Naive thymus-derived CD4-positive, alpha-beta T cell (primary cell): ENCODE results near the gene PIK3C2B. TPM values are rescaled to one million over a fixed set of nuclear protein-coding genes. Genes with fewer than 3 reads are reported as not detected.
A peak's percentile ranks its signal among the peaks of the same experiment; 100 is the strongest.
"Not testable (repeated sequence)": the region's sequence is repeated elsewhere in the genome, so short reads cannot be mapped to it uniquely, and the experiment has no call there.

Experiments used
- ATAC-seq: fragments of 150-1000 bp; cut with Tn5 transposase; 2 replicates; pipeline ENCODE4 v1.10.0; 2021; ENCODE audit warnings: mild to moderate bottlenecking, moderate library complexity
- CTCF ChIA-PET: fragments of 350-600 bp; sonication (Branson Sonifier 250); formaldehyde crosslinking; loops from one replicate; lab custom pipeline; 2021; ENCODE audit warnings: antibody characterized with exemption; lab: Charles Lee
- POLR2A ChIA-PET: fragments of 350-600 bp; sonication (Branson Sonifier 250); formaldehyde crosslinking; loops from one replicate; lab custom pipeline; 2021; ENCODE audit warnings: antibody characterized with exemption, inconsistent platforms; lab: Charles Lee
- DNase-seq, 9 donors: peaks; one replicate each; pipeline versions ENCODE4 v3.0.0 to v3.0.0-alpha.2; 2020 to 2022; ENCODE audit warnings: mixed read lengths in 1 of 9
- H3K27ac ChIP-seq: one replicate; pipeline ENCODE4 v1.7.0; 2013; ENCODE audit warnings: mild to moderate bottlenecking, low read depth, low read length, moderate library complexity
- H3K27me3 ChIP-seq, 2 donors: one replicate each; pipeline ENCODE4 v1.7.0; 2013; ENCODE audit warnings: low read length in 2 of 2, mild to moderate bottlenecking in 2 of 2, moderate library complexity in 2 of 2; ENCODE audit not compliant: control insufficient read depth in 2 of 2, insufficient read depth in 2 of 2
- H3K36me3 ChIP-seq, 3 experiments: 1 replicate in 2 of 3; 2 replicates in 1 of 3; pipeline ENCODE4 v1.7.0; 2013; ENCODE audit warnings: low read length in 3 of 3, mild to moderate bottlenecking in 3 of 3, moderate library complexity in 1 of 3; ENCODE audit not compliant: insufficient read depth in 3 of 3, control insufficient read depth in 2 of 3
- H3K4me1 ChIP-seq, 2 donors: one replicate each; pipeline ENCODE4 v1.7.0; 2013; ENCODE audit warnings: low read length in 2 of 2, mild to moderate bottlenecking in 2 of 2, moderate library complexity in 1 of 2; ENCODE audit not compliant: control insufficient read depth in 2 of 2, insufficient read depth in 2 of 2
- H3K4me3 ChIP-seq: 2 replicates; pipeline ENCODE4 v1.7.0; 2013; ENCODE audit warnings: mild to moderate bottlenecking, low read length
- H3K9me3 ChIP-seq, 3 experiments: 1 replicate in 2 of 3; 2 replicates in 1 of 3; pipeline ENCODE4 v1.7.0; 2013; ENCODE audit warnings: low read length in 3 of 3; ENCODE audit not compliant: control insufficient read depth in 2 of 3
- H3K27ac Mint-ChIP-seq, 9 donors: one replicate each; pipeline ENCODE4 v1.8.0; 2020 to 2022; ENCODE audit warnings: mixed read lengths in 9 of 9, mild to moderate bottlenecking in 8 of 9, moderate library complexity in 5 of 9, inconsistent platforms in 2 of 9
- H3K27me3 Mint-ChIP-seq, 5 donors: one replicate each; pipeline ENCODE4 v1.8.0; 2021 to 2022; ENCODE audit warnings: mixed read lengths in 5 of 5, mild to moderate bottlenecking in 1 of 5
- H3K36me3 Mint-ChIP-seq, 5 donors: one replicate each; pipeline ENCODE4 v1.8.0; 2020 to 2022; ENCODE audit warnings: mixed read lengths in 5 of 5, mild to moderate bottlenecking in 3 of 5, inconsistent platforms in 1 of 5
- H3K4me1 Mint-ChIP-seq, 7 donors: one replicate each; pipeline ENCODE4 v1.8.0; 2020 to 2022; ENCODE audit warnings: mixed read lengths in 7 of 7, mild to moderate bottlenecking in 3 of 7, inconsistent platforms in 1 of 7
- H3K4me3 Mint-ChIP-seq, 10 donors: one replicate each; pipeline ENCODE4 v1.8.0; 2020 to 2022; ENCODE audit warnings: mild to moderate bottlenecking in 10 of 10, mixed read lengths in 10 of 10, moderate library complexity in 6 of 10, inconsistent platforms in 2 of 10
- H3K9me3 Mint-ChIP-seq, 11 donors: one replicate each; pipeline ENCODE4 v1.8.0; 2020 to 2022; ENCODE audit warnings: mixed read lengths in 11 of 11, mild to moderate bottlenecking in 4 of 11, inconsistent platforms in 1 of 11, moderate library complexity in 1 of 11
- intact Hi-C, 2 donors: fragments of 100-400 bp; cut with micrococcal nuclease; formaldehyde crosslinking; loops; one replicate each; pipeline ENCODE4 v1.15.1; 2023
- polyA plus RNA-seq, 2 donors: library from polyadenylated mRNA; unstranded; fragments of 300-500 nt; fragmentation: Illumina TruSeq; gene quantifications; one replicate each; pipeline ENCODE4 v1.2.3, GENCODE V29; 2021
- total RNA-seq, 6 experiments: library from RNA in 5 of 6; stranded (reverse) in 5 of 6; gene quantifications; 1 replicate in 5 of 6; 2 replicates in 1 of 6; pipeline ENCODE4 v1.2.3 and lab custom pipeline; 2021 to 2026

The PIK3C2B gene
- total and polyA plus RNA-seq, 7 experiments from 2014 or later, result 2.7 to 41.9 (median 27.6) TPM

- ChIA-PET CTCF (interaction anchor here (0.5 to 17.9 kb wide), 14 partner anchors 8 to 732 kb away, joined by 3 to 434 read pairs (median 4); partner anchors contain the start of gene MDM4), POLR2A (interaction anchor here (0.6 to 3.7 kb wide), 23 partner anchors 10 to 628 kb away, joined by 3 to 35 read pairs (median 5); partner anchors contain the start of genes MDM4 and RBBP5)
- H3K9me3 ChIP-seq, result no peaks in the 10 kb centered on the region
- DNase-seq (peak in 1 of 9 donors; percentile 38), ATAC-seq (peak; percentile 0)
- intact Hi-C loops, result no loop called here
- Mint-ChIP-seq H3K36me3 (peaks cover 3 to 18% (median 13%) of the 10 kb centered on the region in 5 donors), H3K4me3 (peak overlapping the region; percentile 89 to 98 (median 95)), H3K27ac (peak overlapping the region; percentile 83 to 97 (median 90)), H3K9me3 (no peaks in the 10 kb centered on the region), H3K27me3 (peaks cover 0 to 2% (median 0%) of the 10 kb centered on the region in 5 donors), H3K4me1 (peaks cover 43 to 86% (median 72%) of the 10 kb centered on the region in 7 donors)
- H3K4me1 ChIP-seq, result peaks cover 23 to 32% of the 10 kb centered on the region in 2 donors
- peak overlapping the region; percentile 87 for H3K27ac ChIP-seq
- peaks cover 0 to 13% (median 0%) of the 10 kb centered on the region in 3 experiments for H3K36me3 ChIP-seq
- H3K4me3 ChIP-seq, result peak overlapping the region; percentile 84
- no peaks in the 10 kb centered on the region for H3K27me3 ChIP-seq
Measured at GRCh38 chr1:204493145-204493983, 1.2 kb downstream of the PIK3C2B start.

GRCh38 chr1:204491655-204492054 is 3.0 kb downstream of the PIK3C2B start:
- Mint-ChIP-seq H3K27me3 (peaks cover 0 to 2% (median 0%) of the 10 kb centered on the region in 5 donors), H3K9me3 (no peaks in the 10 kb centered on the region), H3K4me3 (peak overlapping the region; percentile 4 to 98 (median 95)), H3K27ac (peak overlapping the region in 7 of 9 donors; percentile 58 to 97 (median 83)), H3K36me3 (peaks cover 3 to 28% (median 17%) of the 10 kb centered on the region in 5 donors), H3K4me1 (peaks cover 46 to 76% (median 68%) of the 10 kb centered on the region in 7 donors)
- DNase-seq (no peak), ATAC-seq (no peak)
- Histone ChIP-seq H3K4me3 (no peak overlapping the region), H3K36me3 (peaks cover 0 to 13% (median 0%) of the 10 kb centered on the region in 3 experiments), H3K9me3 (no peaks in the 10 kb centered on the region), H3K27me3 (no peaks in the 10 kb centered on the region), H3K4me1 (peaks cover 23 to 32% of the 10 kb centered on the region in 2 donors), H3K27ac (no peak overlapping the region)
- intact Hi-C loops, result no loop called here
- ChIA-PET CTCF (interaction anchor here (0.6 to 17.9 kb wide), 5 partner anchors 11 to 60 kb away, joined by 3 to 434 read pairs (median 8); no protein-coding TSS in a partner anchor), POLR2A (interaction anchor here (0.6 to 3.7 kb wide), 7 partner anchors 14 to 113 kb away, joined by 3 to 12 read pairs (median 4); no protein-coding TSS in a partner anchor)

GRCh38 chr1:204487256-204487615 is 7.4 kb downstream of the PIK3C2B start:
- no peak for DNase-seq
- Histone ChIP-seq H3K27me3 (no peaks in the 10 kb centered on the region), H3K36me3 (peaks cover 0 to 6% (median 0%) of the 10 kb centered on the region in 3 experiments), H3K27ac (no peak overlapping the region), H3K4me3 (no peak overlapping the region), H3K4me1 (peaks cover 6 to 10% of the 10 kb centered on the region in 2 donors), H3K9me3 (no peaks in the 10 kb centered on the region)
- H3K27ac Mint-ChIP-seq, result no peak overlapping the region
- ATAC-seq, result no peak
- no peaks in the 10 kb centered on the region for H3K27me3 Mint-ChIP-seq
- intact Hi-C loops, result no loop called here
- peaks cover 3 to 43% (median 19%) of the 10 kb centered on the region in 5 donors for H3K36me3 Mint-ChIP-seq
- CTCF ChIA-PET, result interaction anchor here (1.3 kb wide), 1 partner anchor 16 kb away, joined by 4 read pairs; no protein-coding TSS in a partner anchor
- POLR2A ChIA-PET, result no interaction called here
- H3K4me1 Mint-ChIP-seq, result peaks cover 35 to 62% (median 59%) of the 10 kb centered on the region in 7 donors
- no peak overlapping the region for H3K4me3 Mint-ChIP-seq
- H3K9me3 Mint-ChIP-seq, result no peaks in the 10 kb centered on the region

- CTCF ChIA-PET, result interaction anchor here (1.2 to 2.9 kb wide), 2 partner anchors 15 to 40 kb away, joined by 3 to 10 read pairs; no protein-coding TSS in a partner anchor
- H3K27me3 Mint-ChIP-seq, ATAC-seq, H3K9me3 ChIP-seq, H3K4me3 ChIP-seq, POLR2A ChIA-PET, H3K4me3 Mint-ChIP-seq, H3K4me1 ChIP-seq, H3K27me3 ChIP-seq, H3K36me3 ChIP-seq, H3K27ac Mint-ChIP-seq, intact Hi-C loops, H3K27ac ChIP-seq, DNase-seq, H3K9me3 Mint-ChIP-seq: not testable (repeated sequence)
- Mint-ChIP-seq H3K36me3 (peaks cover 3 to 43% (median 19%) of the 10 kb centered on the region in 5 donors), H3K4me1 (peaks cover 30 to 60% (median 53%) of the 10 kb centered on the region in 7 donors)
Measured at GRCh38 chr1:204486513-204487255, 7.9 kb downstream of the PIK3C2B start.

- intact Hi-C loops, result no loop called here
Measured at GRCh38 chr1:204483791-204484190, 10.8 kb downstream of the PIK3C2B start.

More at GRCh38 chr1:204483791-204484190, 10.8 kb downstream of the PIK3C2B start:
- Histone ChIP-seq H3K27ac (no peak overlapping the region), H3K9me3 (no peaks in the 10 kb centered on the region), H3K4me1 (peaks cover 13 to 29% of the 10 kb centered on the region in 2 donors), H3K27me3 (no peaks in the 10 kb centered on the region), H3K4me3 (no peak overlapping the region), H3K36me3 (no peaks in the 10 kb centered on the region)
- Mint-ChIP-seq H3K27ac (peak overlapping the region in 3 of 9 donors; percentile 4 to 29 (median 26)), H3K4me3 (no peak overlapping the region), H3K36me3 (peaks cover 0 to 35% (median 13%) of the 10 kb centered on the region in 5 donors), H3K4me1 (peaks cover 45 to 68% (median 60%) of the 10 kb centered on the region in 7 donors), H3K9me3 (no peaks in the 10 kb centered on the region), H3K27me3 (no peaks in the 10 kb centered on the region)
- ATAC-seq (no peak), DNase-seq (no peak)
- POLR2A ChIA-PET, result interaction anchor here (1.8 kb wide), 1 partner anchor 10 kb away, joined by 6 read pairs; no protein-coding TSS in a partner anchor
- CTCF ChIA-PET, result interaction anchor here (1.2 kb wide), 1 partner anchor 9 kb away, joined by 3 read pairs; no protein-coding TSS in a partner anchor
